NCI-H187 (cell line): ENCODE data around the gene LHX6.
A peak's percentile ranks its signal among the peaks of the same experiment; 100 is the strongest.

Experiments used
- DNase-seq, 2 experiments: peaks; one replicate each; lab custom pipeline; 2025; lab: John Stamatoyannopoulos, UW

LHX6 gene

GRCh38 chr9:122190597-122191381 lies 38.0 kb downstream of the LHX6 start:
- DNase-seq, result peak; percentile 40 to 49

- DNase-seq, result no peak
These were observed 40.4 kb downstream of the LHX6 start for GRCh38 chr9:122188369-122188768.

- no peak for DNase-seq
These were observed 41.8 kb downstream of the LHX6 start for GRCh38 chr9:122186777-122187470.

- DNase-seq, result no peak
These were observed 42.5 kb downstream of the LHX6 start for GRCh38 chr9:122186301-122186700.

- DNase-seq, result no peak
These were observed 44.2 kb downstream of the LHX6 start for GRCh38 chr9:122184551-122184950.

- DNase-seq, result no peak
These were observed 45.3 kb downstream of the LHX6 start for GRCh38 chr9:122183501-122183900.

GRCh38 chr9:122180633-122181032 lies 48.1 kb downstream of the LHX6 start:
- DNase-seq, result no peak

- DNase-seq, result no peak
These were observed 49.1 kb downstream of the LHX6 start for GRCh38 chr9:122179690-122180074.

GRCh38 chr9:122179054-122179689 lies 49.6 kb downstream of the LHX6 start:
- DNase-seq, result no peak

- DNase-seq, result no peak
These were observed 51.8 kb downstream of the LHX6 start for GRCh38 chr9:122176916-122177315.

GRCh38 chr9:122173670-122174069 lies 55.1 kb downstream of the LHX6 start:
- DNase-seq, result no peak

- no peak for DNase-seq
These were observed 56.6 kb downstream of the LHX6 start for GRCh38 chr9:122172131-122172530.

- DNase-seq, result no peak
These were observed 60.4 kb downstream of the LHX6 start for GRCh38 chr9:122168356-122168755.

GRCh38 chr9:122164286-122164685 lies 64.5 kb downstream of the LHX6 start:
- DNase-seq, result no peak

- DNase-seq, result no peak
These were observed 66.3 kb downstream of the LHX6 start for GRCh38 chr9:122162415-122162814.

- DNase-seq, result no peak
These were observed 68.9 kb downstream of the LHX6 start for GRCh38 chr9:122159925-122160246.

GRCh38 chr9:122159026-122159924 lies 69.5 kb downstream of the LHX6 start, which contains the start of the genes MORN5 and NDUFA8:
Gene MORN5 (plus strand): TSS chr9:122159908. CDS start chr9:122159973, 65 bp downstream.
Gene NDUFA8 (minus strand): TSS chr9:122159779. CDS start chr9:122159677, 102 bp downstream.
- DNase-seq, result peak; percentile 90 to 91

GRCh38 chr9:122158202-122158601 lies 70.6 kb downstream of the LHX6 start:
- no peak for DNase-seq

- no peak for DNase-seq
These were observed 73.0 kb downstream of the LHX6 start for GRCh38 chr9:122155796-122156195.
